HG03442 (cell line): Measurements from ENCODE around the gene ATRNL1.

Experiments
- ATAC-seq: cut with Tn5 transposase; IDR thresholded peaks from one replicate; pipeline ENCODE4 v1.9.1; 2021; ENCODE audit warnings: mild to moderate bottlenecking, moderate library complexity; ENCODE audit not compliant: unreplicated experiment

Gene ATRNL1

GRCh38 chr10:115968236-115968635, 875.1 kb downstream of the ATRNL1 start:
- ATAC-seq, result no peak

GRCh38 chr10:115969591-115969990, 876.4 kb downstream of the ATRNL1 start:
- ATAC-seq, result no peak

- ATAC-seq, result no peak
Measured at GRCh38 chr10:115971921-115972320, 878.8 kb downstream of the ATRNL1 start.

- ATAC-seq, result no peak
Measured at GRCh38 chr10:115972426-115972825, 879.3 kb downstream of the ATRNL1 start.

- ATAC-seq, result no peak
Measured at GRCh38 chr10:115974351-115974750, 881.2 kb downstream of the ATRNL1 start.

GRCh38 chr10:115974816-115975430, 881.8 kb downstream of the ATRNL1 start:
- no peak for ATAC-seq

GRCh38 chr10:115975506-115975905, 882.3 kb downstream of the ATRNL1 start:
- ATAC-seq, result no peak

- ATAC-seq, result no peak
Measured at GRCh38 chr10:115976342-115976741, 883.2 kb downstream of the ATRNL1 start.

- no peak for ATAC-seq
Measured at GRCh38 chr10:115977855-115978254, 884.7 kb downstream of the ATRNL1 start.

- no peak for ATAC-seq
Measured at GRCh38 chr10:115979576-115979975, 886.4 kb downstream of the ATRNL1 start.

- no peak for ATAC-seq
Measured at GRCh38 chr10:115980470-115980869, 887.3 kb downstream of the ATRNL1 start.

- ATAC-seq, result no peak
Measured at GRCh38 chr10:115981081-115981480, 887.9 kb downstream of the ATRNL1 start.

- no peak for ATAC-seq
Measured at GRCh38 chr10:115982076-115982475, 888.9 kb downstream of the ATRNL1 start.

GRCh38 chr10:115982526-115982925, 889.4 kb downstream of the ATRNL1 start:
- no peak for ATAC-seq

- ATAC-seq, result no peak
Measured at GRCh38 chr10:115985786-115986185, 892.6 kb downstream of the ATRNL1 start.

- ATAC-seq, result no peak
Measured at GRCh38 chr10:115988380-115988779, 895.2 kb downstream of the ATRNL1 start.

- no peak for ATAC-seq
Measured at GRCh38 chr10:115989621-115990020, 896.5 kb downstream of the ATRNL1 start.

- no peak for ATAC-seq
Measured at GRCh38 chr10:115992236-115992986, 899.2 kb downstream of the ATRNL1 start.

- no peak for ATAC-seq
Measured at GRCh38 chr10:115996031-115996430, 902.9 kb downstream of the ATRNL1 start.

GRCh38 chr10:115998301-115998700, 905.1 kb downstream of the ATRNL1 start:
- no peak for ATAC-seq
